CD4-positive, alpha-beta T cell treated with Interleukin-4 for 1 hour (primary cell): ENCODE results near the gene MIB2.

Source experiments
- DNase-seq, 2 donors: peaks; one replicate each; pipeline ENCODE4 v3.0.0-alpha.2; 2020 to 2022

Gene MIB2

DNA sequence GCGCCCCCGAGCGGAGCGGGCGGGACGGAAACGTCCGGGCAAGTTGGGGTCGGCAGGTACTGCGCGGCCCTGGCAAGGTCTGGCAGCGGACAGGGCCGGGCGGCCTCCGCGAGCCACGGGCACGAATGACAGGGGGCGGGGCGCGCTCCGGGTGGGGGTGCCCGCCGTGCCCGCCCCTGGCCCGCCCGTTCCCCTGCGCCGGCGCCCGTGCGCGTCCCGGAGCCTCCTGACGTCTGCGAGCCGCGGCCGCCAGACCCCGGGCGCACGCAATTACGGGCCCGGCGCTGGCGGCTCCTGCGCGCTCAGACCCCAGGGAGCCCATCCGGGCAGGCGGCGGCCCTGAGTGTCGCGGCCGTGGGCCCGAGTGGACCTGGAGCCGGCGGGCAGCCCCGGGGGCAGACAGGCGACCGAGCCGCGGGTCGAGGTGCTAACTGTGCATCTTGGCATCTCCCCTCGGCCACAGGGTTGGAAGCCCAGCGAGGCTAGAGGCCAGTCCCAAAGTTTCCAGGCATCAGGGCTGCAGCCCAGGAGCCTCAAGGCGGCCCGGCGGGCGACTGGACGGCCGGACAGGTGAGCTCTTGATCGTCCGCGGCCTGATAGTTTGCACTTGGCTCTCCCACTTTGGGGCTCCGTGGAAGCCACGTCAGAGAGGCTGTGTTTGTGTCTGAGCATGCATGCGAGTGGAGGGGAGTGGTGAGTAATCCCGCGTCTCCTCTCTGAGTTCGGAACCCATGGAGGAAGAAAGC lies 918 bp downstream of the MIB2 start:
- peak; percentile 47 to 55 for DNase-seq

DNA sequence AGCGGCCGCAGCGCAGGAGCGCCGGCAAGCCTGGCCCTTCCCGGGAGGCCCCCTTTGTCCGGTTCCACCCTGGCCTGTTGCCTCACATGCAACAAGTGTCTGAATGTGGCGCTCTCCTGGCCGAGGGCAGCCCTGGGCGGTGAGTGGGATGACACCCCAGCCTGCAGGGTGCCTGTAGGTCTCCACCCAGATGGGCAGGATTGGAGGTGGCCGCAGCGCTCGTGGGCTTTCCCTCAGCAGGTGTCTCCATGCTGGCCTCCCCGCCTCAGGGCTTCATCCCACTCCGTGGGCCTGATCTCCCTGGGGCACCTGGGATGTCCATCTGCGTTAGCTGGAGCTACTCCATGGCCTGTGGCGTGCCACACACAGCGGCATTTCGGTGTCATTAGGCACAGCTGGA lies 1.5 kb downstream of the MIB2 start:
- no peak for DNase-seq

DNA sequence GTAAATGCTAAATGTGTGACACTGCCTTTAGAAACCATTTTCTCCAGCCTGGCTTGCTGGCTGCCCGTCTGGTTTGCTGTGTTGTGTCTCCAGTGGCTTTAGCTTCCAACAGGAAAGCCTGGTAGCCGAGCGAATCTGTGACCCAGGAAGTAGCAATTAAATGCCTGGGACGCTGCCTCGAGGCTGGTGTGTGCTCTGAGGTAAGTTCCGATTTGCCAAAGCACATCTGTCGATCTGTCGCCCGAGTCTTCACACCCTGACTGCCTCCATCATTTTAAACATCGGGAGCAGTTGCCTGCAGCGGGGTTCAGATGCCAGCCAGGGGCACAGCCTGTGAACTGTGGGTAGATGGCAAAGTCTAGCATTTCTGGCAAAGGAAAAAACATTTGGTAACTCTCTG lies 2.2 kb downstream of the MIB2 start:
- DNase-seq: no peak

DNA sequence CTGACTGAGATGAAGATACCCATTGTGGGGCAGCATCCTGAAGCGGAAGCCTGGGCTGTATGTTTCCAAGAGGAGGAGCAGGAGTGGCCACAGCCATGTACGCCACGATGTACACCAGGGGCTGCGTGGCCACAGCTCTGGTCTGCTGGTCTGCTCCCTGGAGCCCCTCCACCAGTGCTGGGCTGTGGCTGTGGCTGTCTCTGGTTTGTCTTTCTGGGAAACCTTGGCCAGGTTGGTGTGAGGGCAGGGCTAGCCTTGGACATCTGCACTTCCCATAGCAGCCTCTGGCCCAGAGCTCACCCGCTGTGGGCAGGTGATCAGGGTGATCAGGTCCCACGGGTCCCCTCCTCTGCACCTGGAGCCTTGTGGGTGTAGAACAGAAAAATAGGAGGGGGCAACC lies 2.6 kb downstream of the MIB2 start:
- no peak for DNase-seq

DNA sequence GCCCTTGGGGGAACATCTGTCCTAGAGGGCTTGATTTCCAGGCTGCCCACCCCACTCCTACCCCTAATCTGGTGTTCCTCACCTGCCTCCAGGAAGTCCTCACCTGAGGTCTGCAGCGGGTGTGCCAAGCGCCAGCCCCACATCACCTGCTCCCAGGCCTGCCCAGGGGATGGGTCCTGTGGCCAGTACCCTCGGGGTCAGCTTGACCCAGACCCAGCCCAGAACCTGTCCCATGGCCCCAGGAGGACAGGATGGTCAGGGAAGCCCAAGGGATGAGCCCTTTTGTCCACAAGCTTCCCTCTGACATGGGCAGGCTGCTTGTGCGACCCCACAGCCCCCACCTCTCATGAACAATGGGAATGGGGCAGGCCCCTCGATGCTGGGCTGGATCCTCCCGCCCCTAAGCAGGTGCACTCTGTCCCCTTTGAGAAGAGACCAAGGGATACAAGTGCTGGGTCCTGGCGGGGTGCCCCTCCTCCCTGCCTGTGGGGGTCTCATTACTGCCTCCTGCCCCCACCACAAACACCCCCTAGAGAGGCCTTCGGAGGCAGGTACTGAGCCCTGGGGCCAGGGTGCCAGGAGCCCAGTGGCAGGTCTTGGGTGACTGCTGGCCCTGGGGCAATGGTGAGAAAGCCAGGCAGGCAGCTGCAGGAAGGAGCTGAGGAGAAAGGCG lies 3.2 kb downstream of the MIB2 start:
- no peak for DNase-seq

DNA sequence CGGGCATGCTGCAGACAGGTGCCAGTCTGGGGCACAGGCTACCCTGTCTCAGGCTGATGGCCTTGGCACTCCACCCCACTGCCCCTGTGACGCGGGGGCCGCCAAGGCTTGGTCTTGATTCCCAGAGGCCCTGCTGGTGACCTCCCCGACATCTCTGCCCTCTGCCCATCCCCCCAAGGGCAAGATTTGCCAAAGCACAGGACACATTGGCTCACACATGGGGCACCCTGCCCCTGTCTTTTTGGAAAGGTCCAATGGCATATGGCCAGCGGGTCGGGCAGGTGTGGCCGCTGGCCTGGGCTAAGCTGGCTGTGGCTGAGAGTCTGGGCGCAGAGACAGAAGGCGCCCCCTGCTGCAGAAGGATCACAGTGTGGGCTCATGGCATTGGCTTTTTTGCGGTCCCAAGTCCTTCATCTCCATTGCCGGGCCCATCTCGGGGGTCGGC lies 4.6 kb downstream of the MIB2 start:
- no peak for DNase-seq

DNA sequence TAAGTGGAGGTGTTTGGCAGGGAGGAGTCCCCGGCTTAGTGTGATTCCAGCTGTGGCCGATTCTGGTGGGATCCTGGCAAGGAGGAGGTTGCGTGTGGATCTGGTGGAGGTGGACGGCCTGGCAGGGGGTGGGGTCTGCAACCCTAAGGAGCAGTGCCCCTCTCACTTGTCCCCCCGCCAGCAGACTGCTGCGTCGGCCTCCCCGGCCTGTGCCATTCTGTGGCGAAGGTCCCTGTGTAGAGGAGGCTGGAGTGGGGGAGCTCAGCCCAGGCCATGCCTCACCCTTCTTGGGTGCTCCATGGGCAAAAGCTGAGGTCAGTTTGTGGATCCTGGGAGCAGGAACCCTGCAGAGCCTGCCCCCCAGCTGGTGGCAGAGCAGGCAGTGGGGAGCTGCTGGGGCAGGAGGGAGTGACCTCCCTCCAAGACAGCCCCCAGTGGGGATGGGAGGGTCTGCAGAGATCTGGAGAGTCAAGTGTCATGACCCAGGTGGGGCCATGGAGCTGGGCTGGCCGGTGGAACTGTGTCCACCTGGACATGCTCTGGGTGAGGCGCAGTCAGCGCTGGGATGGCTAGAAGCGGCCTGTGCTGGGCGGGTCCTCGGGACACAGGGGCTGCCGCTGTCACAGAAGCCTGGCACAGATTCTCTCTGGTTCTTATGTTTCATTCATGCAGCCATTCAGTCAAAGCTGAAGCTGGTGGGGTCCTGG lies 5.3 kb downstream of the MIB2 start:
- no peak for DNase-seq

DNA sequence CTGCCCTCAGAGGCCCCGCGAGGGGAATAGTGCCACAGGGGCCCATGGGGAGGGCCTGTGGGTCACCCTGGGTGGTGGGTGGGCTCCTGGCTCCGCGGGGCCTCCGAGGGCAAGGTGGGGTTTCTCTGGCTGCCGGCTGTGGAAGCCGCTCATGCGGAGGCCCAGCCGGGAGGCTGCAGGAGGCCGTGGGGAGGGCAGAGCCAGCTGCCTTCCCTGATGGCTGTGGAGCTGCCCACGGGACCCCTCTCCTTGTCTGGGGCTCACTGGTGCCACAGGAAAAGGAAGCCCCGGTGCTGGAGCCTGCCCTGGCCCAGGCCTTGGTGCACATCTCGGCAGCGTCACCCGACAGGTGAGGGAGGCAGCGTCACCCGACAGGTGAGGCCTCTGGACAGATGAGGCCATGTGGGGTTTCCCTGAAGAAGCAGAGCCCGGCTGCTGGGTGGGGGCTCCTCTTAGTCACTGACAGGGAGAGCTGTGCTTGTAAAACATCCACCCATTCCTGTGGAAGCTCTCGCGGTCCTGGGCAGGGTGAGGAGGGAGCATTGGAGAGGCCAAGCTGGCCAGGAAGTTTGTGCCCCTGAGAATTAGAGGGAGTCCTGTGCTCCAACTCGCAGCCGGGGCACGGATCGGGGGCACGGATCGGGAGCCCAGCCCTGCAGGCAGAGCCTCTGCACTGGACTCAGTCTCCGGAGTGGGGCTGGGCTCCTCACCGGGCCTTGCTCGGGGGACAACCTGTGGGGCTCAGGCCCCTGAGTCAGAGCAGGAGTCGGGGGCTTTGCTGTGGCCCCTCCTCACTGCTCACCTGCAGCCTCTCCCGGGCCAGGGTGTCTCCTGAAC lies 6.1 kb downstream of the MIB2 start:
- DNase-seq: no peak

DNA sequence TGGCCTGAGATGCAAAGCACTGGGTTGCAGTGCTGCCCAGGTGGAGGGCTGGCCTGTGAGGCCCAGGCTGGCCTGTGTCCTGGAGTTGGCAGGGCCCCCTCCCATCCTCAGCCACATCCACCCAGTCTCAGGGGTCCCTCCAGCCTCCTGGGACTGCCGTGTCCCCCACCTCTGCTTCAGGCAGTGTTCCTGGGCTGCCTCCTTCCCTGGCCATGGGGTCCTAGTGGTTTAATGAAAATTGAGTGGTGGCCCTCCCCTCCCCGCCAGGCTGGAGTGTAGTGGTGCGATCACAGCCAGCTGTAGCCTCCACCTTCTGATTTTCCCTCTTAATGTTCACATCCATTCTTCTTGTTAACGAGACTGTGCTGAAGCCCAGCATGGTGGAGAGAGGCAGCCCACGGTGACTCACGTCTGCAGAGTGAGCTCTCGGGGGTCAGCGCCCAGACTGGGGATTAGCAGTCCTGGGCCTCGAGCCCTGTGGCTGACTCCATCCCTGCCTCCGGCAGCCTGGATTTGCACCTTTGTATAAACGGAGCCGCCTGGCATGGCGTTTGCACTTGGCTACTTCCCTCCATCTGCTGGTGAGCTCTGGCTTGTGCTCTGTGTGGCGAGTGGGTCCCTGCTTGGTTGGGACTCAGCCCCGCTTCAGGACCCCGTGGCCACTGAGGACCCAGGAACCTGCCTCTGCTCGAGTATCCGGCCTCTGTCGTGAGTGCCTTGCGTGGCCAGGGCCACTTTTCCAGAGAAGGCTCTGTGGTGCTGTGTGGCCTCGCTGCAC lies 6.9 kb downstream of the MIB2 start:
- no peak for DNase-seq

DNA sequence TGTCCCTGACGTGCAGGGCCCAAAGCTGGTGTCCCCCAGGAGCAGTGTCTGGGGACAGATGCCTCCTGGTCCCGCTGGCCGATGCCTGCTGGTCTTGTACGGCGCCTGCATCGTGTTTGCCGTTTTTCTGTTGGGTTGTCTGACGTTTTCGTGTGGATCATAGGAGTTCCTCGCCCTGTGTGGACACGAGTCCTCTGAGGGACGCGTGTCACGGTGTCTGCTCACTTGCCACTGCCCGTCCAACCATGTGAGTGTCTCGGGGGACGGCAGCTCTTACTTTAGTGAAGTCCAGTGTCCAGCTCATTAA lies 7.4 kb downstream of the MIB2 start:
- no peak for DNase-seq

DNA sequence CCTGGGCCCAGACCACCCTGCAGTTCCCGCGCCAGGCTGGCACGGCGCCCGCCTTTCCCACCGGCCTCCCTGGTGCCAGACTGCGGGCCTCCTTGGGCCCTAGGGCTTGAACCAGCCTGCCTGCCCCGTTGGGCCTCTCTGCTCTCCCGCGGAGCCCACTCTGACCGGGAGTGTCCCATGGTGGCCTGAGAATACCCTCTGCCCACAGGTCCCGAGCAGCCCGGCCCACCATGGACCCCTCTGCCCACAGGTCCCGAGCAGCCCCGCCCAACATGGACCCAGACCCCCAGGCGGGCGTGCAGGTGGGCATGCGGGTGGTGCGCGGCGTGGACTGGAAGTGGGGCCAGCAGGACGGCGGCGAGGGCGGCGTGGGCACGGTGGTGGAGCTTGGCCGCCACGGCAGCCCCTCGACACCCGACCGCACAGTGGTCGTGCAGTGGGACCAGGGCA lies 7.9 kb downstream of the MIB2 start:
- DNase-seq: no peak

DNA sequence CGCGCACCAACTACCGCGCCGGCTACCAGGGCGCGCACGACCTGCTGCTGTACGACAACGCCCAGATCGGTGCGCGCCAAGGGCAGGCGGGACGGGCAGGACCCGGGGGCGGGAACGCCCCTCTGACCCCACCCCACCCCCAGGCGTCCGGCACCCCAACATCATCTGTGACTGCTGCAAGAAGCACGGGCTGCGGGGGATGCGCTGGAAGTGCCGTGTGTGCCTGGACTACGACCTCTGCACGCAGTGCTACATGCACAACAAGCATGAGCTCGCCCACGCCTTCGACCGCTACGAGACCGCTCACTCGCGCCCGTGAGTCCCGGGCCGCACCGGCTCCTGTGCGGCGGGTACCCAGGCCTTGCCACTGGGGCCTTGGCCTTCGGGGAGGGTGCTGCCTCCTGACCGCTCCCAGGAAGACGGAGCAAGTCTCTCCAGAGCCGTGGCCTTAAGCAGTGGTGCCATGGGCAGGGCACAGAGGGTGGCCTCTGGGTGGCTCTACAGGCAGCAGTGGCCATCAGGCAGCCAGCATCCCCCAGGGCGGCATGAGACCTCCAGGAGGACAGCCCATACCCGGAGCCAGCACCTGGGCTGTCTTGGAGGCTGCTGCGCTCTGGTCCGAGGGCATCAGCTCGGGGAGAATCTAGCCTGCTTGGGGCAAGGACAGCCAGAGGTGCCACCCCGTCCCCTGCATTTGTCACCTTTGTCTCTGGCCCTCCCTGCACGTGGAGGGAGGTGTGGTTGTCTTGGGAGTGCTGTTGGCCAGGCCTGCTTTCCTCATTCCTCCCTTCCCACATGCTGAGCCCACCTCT lies 8.5 kb downstream of the MIB2 start:
- DNase-seq: no peak

DNA sequence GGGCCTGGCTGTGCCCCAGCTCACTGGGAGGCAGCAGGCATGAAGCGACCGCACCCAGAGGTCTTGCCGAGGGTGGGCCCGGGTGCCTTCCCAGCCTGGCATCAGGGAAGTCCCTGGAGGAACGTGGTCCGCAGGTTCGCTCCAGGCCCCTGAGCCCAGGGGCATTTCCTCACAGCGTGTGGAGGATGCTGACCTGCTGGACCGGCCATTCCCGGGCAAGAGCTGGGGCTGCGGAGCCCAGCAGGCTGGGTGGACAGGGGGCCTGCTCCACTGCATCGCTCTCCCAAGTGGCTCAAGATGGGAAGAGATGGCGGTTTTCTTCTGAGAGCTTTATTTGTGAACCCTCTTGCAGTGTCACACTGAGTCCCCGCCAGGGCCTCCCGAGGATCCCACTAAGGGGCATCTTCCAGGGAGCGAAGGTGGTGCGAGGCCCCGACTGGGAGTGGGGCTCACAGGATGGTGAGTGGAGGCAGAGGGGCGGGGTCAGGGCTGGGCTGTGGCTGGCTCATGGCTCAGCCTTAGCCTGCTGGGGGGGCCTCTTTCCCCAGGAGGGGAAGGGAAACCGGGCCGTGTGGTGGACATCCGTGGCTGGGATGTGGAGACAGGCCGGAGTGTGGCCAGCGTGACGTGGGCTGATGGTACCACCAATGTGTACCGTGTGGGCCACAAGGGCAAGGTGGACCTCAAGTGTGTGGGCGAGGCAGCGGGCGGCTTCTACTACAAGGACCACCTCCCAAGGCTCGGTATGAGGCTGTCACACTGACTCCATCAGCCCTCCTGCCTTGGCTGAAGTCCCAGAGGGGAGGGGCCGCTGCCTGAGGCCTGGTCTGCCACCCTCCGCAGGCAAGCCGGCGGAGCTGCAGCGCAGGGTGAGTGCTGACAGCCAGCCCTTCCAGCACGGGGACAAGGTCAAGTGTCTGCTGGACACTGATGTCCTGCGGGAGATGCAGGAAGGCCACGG lies 9.4 kb downstream of the MIB2 start:
- no peak for DNase-seq

DNA sequence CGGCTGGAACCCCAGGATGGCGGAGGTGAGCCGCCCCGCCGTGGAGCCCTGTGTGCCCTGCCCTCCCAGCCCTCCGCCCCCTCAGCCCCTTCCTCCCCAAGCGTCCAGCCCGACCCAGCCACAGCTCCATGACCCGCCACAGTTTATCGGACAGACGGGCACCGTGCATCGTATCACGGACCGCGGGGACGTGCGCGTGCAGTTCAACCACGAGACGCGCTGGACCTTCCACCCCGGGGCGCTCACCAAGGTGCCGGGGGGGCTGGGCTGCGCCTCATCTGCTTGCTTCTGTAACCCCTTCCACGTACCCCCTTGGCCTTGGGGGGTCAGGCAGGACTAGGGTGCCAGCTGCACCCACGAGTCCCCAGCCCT lies 10.1 kb downstream of the MIB2 start:
- no peak for DNase-seq

DNA sequence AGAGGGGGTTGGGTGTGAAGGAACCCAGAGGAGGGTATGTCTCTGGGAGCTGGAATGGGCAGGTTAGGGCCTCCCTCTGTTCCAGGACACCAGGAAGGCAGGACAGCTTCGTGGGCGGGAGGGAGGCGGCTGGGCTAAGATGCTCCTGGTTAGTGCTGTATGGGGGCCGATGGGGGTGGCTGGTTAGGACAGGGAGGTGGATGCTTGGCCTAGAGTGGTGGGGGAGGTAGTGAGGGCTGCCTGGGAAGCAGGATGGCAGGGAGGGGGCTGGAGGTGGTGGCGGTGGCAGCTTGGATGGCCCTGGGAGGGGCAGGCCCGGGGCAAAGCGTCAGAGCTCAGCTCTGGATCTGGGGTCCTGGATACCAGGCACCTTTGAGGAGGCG lies 10.5 kb downstream of the MIB2 start:
- no peak for DNase-seq

DNA sequence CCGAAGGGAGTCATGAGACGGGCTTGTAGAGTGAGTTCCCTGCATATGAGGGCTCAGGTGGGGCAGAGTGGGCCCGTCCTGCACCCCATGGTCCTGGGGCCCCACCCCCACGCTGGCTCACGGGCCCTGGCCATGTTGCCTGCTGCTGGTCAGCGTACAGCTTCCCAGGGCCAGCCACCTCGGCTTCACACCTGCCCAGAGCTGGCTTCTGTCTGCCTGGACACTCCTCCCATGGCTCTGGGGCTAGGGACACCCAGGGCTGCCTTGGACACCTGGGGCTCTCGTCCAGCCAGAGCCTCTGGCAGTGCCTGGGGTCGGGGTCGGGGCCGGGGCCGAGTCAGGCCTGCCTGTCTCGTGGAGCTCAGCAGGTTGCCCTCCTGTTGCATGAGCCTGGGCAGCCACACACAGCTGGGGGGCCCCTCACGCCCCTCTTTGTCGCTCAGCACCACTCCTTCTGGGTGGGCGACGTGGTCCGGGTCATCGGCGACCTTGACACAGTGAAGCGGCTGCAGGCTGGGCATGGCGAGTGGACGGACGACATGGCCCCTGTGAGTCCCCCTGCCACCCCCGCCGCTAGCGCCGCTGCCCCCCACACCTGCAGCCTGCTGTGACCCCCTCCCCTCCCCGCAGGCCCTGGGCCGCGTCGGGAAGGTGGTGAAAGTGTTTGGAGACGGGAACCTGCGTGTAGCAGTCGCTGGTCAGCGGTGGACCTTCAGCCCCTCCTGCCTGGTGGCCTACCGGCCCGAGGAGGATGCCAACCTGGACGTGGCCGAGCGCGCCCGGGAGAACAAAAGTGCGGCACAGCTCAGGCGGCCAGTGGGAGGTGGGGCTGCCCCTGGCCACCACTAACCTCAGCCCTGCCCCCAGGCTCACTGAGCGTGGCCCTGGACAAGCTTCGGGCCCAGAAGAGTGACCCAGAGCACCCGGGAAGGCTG lies 11.2 kb downstream of the MIB2 start:
- no peak for DNase-seq

DNA sequence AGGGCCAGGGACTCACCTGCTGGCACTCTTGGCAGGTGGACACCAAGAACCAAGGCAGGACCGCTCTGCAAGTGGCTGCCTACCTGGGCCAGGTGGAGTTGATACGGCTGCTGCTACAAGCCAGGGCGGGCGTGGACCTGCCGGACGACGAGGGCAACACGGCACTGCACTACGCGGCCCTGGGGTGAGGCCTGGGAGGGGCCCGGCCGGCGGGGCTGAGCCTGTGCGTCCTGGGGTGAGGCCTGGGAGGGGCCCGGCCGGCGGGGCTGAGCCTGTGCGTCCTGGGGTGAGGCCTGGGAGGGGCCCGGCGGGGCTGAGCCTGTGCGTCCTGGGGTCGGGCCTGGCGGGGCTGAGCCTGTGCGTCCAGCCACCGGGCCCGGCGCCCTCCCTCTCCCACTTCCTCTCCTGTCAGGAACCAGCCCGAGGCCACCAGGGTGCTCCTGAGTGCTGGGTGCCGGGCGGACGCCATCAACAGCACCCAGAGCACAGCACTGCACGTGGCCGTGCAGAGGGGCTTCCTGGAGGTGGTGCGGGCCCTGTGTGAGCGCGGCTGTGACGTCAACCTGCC lies 12.0 kb downstream of the MIB2 start:
- DNase-seq: no peak

DNA sequence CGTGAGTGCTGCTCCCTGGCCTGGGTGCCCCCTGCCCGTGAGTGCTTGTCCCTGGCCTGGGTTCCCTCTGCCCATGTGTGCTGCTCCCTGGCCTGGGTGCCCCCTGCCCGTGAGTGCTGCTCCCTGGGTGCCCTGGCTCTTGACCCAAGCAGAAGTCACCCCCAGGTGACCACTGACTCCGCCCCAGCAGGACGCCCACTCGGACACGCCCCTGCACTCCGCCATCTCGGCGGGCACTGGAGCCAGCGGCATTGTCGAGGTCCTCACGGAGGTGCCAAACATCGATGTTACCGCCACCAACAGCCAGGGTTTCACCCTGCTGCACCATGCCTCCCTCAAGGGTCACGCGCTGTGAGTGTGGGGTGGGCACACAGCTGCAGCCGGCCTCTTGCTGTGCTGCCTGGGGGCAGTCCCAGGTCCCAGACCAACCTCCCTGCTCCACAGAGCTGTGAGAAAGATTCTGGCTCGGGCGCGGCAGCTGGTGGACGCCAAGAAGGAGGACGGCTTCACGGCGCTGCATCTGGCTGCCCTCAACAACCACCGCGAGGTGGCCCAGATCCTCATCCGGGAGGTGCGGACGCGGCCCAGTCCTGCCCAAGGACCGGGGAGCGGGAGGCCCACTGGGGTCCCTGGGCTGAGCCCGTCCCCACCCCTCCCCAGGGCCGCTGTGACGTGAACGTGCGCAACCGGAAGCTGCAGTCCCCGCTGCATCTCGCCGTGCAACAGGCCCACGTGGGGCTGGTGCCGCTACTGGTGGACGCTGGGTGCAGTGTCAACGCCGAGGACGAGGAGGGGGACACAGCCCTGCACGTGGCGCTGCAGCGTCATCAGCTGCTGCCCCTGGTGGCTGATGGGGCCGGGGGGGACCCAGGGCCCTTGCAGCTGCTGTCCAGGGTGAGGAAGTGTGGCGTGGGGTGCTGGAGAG lies 12.8 kb downstream of the MIB2 start:
- DNase-seq: no peak
